Epithelial cell of prostate (primary cell): ENCODE data around the gene CYFIP1.

ENCODE experiments used
- DNase-seq: peaks from one replicate; pipeline ENCODE4 v3.0.0-alpha.2; 2011; ENCODE audit warnings: low read depth, low spot score
- H3K27ac ChIP-seq: fragments of 450-650 bp; 2 replicates; pipeline ENCODE4 v1.5.1; 2017; ENCODE audit warnings: mild to moderate bottlenecking

The CYFIP1 gene

DNA sequence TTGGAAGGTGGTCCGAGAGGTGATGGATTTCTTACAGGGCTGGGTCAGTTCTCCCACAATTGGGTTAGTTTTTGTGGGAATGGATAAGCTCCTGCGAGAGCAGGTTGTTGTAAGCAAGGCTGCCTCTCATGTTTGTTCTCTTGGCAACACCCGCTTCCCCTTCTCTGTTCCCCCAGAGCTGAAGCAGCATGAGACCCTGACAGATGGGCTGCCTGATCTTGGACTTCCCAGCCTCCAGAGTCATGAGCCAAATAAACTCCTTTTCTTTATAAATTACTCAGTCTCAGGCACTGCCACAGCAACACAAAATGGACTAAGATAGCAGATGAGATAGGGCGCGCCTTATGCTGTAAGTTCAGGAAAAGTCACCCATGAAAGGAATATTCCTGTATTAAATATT is 103.1 kb downstream of the CYFIP1 start:
- no peak overlapping the region for H3K27ac ChIP-seq
- DNase-seq = no peak

DNA sequence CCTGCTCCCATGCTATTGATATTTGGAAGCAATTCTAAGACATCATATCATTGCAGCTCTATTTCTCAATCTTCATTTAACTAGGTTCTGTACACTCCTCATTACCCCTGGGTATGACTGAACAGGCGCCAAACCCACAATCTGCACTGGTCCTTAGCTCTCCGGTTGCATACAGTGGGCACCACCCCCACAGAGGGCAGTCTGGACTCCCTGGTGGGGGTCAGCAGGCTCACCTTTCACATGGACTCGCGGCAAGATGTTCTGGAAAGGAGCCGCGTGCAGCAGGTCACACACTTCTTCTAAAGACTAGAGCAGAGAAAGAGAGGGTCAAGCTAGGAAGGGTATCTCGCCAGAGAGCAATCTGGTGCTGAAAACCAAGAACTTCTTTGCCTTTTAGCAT is 105.2 kb downstream of the CYFIP1 start:
- DNase-seq = no peak
- no peak overlapping the region for H3K27ac ChIP-seq

GRCh38 chr15:22874256-22874655 is 105.9 kb downstream of the CYFIP1 start:
- DNase-seq = no peak
- no peak overlapping the region for H3K27ac ChIP-seq

DNA sequence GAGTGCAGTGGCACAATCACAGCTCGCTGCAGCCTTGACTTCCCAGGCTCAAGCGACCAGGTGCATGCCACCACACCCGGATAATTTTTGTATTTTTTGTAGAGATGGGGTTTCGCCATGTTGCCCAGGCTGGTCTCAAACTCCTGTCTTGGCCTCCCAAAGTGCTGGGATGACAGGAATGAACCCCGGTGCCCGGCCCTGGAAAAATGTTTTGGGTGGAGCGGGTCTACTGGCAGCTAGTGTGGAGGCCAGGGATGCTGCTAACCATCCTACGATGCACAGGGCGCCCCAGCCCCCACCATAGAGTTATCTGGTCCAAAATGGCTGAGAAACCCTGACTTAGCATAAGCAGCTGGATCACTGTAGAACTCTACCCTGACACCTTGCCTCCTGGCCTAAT is 106.3 kb downstream of the CYFIP1 start:
- H3K27ac ChIP-seq = no peak overlapping the region
- no peak for DNase-seq

DNA sequence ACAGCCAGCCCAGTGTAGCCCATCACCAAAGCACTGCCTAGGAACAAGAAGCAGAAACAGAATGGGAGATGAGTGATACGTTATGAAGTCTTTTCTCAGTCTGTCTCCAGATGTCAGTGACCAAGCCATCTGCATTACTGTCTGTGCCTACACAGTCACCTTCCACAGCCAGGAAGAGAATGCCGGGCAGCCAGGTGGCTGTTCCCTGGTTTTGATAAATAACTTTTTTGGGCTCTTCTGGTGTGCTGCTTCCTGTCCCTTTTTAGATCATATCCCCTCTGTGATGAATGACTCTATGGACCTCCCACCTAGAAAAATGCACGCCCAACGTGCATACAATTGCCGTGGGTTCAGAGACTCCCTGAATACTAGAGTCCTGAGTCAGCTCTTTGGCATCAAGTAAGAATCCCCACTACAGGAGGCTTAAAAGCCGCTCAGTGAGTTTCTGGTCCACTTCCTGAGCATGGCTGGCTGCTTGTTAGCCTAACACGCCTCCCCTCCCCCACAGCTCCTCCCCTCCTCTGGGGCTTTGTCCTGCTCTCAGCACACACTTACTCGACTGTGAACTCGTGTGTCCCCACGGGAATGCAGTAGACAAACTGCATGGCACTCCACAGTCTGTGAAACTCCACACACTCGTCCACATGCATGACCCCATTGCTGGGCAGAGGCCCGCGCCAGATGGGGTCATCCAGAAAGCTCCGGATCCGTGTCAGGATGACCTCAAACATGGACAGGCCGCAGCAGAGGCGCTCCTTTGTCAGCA is 107.0 kb downstream of the CYFIP1 start:
- no peak for DNase-seq
- H3K27ac ChIP-seq = no peak overlapping the region

- no peak for DNase-seq
- no peak overlapping the region for H3K27ac ChIP-seq
Observed at GRCh38 chr15:22871481-22872086, 108.6 kb downstream of the CYFIP1 start.

DNA sequence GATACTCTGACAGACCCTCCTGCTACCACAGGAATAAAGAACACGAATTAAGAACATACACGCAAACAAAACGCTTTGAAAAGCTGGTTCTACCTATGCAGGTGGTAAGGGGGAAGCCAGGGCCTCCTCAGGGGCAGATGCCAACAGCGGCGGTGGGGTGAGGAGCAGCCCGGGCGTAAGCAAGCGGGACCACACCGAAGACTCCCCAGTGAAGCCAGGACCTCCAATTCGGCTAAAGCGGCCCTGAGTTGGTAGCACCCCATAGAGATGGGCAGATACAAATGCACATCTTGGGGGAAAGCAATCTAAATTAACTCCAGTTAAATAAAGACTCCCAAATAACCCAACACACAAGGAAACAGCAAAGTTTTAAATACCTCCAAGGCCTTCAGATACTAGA is 109.3 kb downstream of the CYFIP1 start:
- H3K27ac ChIP-seq = no peak overlapping the region
- DNase-seq = no peak

DNA sequence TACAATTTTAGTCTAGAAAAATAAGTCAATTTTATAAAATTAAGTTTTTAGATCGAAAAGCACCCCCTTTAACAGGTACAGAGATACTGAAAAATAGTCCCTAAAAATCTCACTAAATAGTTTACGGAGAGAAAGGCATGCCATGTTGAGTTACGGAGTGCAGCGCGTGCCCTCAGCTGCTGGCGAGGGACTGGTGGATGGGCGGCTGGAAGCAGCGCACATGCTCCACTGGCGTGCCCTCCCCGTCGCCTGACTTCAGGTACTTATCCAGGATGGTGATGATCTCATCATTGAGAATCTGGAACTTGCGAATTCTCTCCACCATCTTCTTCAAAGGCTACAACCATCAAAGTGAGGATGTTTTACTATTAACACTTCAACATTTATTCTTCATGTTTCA is 110.3 kb downstream of the CYFIP1 start:
- H3K27ac ChIP-seq = no peak overlapping the region
- no peak for DNase-seq

- DNase-seq = no peak
- H3K27ac ChIP-seq = no peak overlapping the region
Observed at GRCh38 chr15:22868928-22869327, 111.2 kb downstream of the CYFIP1 start.

GRCh38 chr15:22868495-22868894 is 111.7 kb downstream of the CYFIP1 start:
- DNase-seq = no peak
- no peak overlapping the region for H3K27ac ChIP-seq

- DNase-seq = no peak
- no peak overlapping the region for H3K27ac ChIP-seq
Observed at GRCh38 chr15:22867886-22868285, 112.3 kb downstream of the CYFIP1 start.

DNA sequence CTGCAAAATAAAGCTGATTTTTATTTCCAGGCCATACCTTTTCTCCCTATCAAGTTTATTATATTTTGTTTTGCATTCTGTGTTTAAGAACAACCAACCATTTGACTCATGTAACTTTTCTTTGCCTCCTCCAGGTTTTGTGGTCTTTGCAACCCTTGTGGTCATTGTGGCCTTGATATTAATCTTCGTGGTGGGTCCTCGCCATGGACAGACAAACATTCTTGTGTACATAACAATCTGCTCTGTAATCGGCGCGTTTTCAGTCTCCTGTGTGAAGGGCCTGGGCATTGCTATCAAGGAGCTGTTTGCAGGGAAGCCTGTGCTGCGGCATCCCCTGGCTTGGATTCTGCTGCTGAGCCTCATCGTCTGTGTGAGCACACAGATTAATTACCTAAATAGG is 114.1 kb downstream of the CYFIP1 start:
- no peak for DNase-seq
- no peak overlapping the region for H3K27ac ChIP-seq

DNA sequence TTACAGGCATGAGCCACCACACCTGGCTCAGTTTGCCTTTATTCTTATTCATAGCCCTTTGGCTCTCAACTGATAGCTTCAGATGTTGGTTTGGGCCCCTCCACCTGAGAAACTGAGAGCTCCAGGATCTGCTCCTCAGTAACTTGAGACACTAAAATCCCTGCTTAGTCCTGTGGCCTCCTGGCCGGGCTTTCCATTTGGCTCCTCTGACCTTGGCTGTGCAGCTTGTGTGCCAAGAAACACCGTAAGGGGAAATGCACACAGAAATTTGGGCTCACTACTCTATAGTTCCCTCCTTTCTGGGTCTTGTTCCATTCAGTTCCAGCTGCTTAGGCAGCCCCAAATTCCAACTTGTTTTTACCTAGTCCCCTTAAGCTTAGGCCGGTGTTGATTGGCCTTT is 116.8 kb downstream of the CYFIP1 start:
- no peak for DNase-seq

DNA sequence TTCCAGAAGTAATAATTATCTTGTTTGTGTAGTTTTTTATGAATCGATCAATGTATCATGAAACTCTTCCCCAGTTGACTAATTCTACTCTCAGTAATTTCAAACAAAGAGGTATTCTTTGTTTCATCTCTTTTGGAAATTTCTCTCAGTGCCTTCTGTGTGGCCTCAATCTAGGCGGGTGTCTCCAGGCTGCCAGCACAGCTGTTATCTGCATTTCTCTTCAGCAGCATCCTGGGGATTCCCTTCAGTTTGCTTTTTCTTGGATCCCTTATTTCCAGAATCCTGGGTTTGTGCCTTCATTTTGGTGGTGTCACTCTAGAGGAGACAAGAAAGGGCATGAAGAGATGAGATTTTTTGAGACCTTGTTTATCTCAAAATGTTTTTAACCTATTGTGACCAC is 119.0 kb downstream of the CYFIP1 start:
- DNase-seq = no peak
- no peak overlapping the region for H3K27ac ChIP-seq

More for the DNA sequence above, 116.8 kb downstream of the CYFIP1 start:
- H3K27ac ChIP-seq = no peak overlapping the region

DNA sequence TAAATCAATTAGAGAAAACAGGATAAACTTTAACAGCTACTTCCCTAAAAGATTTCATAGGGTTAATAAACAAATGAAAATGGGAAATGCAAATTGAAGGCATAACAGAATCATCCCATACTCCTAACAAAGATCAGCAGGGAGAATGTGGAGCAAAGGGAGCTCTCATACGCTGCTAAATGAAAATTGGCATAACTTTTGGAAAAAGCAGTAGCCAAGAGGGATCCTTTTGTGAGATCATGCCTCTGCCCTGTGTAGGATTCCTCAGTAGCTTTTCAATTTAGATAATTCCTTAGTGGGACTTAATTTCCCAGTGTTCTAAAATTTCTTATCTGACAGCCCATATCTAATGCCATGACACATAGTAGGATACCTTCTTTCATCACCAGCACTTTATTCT is 123.5 kb downstream of the CYFIP1 start:
- no peak for DNase-seq
- H3K27ac ChIP-seq = no peak overlapping the region

GRCh38 chr15:22855791-22856190 is 124.4 kb downstream of the CYFIP1 start:
- DNase-seq = no peak

GRCh38 chr15:22851513-22851912 is 128.7 kb downstream of the CYFIP1 start:
- no peak overlapping the region for H3K27ac ChIP-seq
- no peak for DNase-seq

More at GRCh38 chr15:22855791-22856190, 124.4 kb downstream of the CYFIP1 start:
- no peak overlapping the region for H3K27ac ChIP-seq

DNA sequence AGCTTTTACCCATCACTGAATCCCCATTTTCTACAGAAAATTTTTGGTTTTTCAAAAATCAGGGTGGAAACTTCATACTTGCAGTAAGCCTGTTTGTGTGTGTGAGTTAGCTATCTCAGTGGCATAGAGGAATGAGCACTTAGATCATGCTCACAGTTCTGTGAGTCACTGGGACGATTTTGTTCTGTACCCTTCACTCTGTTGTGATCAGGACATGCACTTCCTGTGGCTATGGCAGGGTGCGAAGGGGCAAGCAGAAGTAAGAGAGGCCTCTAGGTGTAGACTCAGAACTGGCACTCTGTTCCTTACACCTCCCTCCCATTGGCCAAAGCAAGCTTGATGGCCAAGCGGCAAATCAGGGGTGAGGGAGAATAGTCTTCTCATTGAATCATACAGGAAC is 130.1 kb downstream of the CYFIP1 start:
- no peak for DNase-seq

GRCh38 chr15:22846073-22846472 is 134.1 kb downstream of the CYFIP1 start:
- no peak for DNase-seq
- no peak overlapping the region for H3K27ac ChIP-seq

More for the DNA sequence above, 130.1 kb downstream of the CYFIP1 start:
- H3K27ac ChIP-seq = no peak overlapping the region

GRCh38 chr15:22845289-22845900 is 134.8 kb downstream of the CYFIP1 start:
- DNase-seq = no peak
- no peak overlapping the region for H3K27ac ChIP-seq

DNA sequence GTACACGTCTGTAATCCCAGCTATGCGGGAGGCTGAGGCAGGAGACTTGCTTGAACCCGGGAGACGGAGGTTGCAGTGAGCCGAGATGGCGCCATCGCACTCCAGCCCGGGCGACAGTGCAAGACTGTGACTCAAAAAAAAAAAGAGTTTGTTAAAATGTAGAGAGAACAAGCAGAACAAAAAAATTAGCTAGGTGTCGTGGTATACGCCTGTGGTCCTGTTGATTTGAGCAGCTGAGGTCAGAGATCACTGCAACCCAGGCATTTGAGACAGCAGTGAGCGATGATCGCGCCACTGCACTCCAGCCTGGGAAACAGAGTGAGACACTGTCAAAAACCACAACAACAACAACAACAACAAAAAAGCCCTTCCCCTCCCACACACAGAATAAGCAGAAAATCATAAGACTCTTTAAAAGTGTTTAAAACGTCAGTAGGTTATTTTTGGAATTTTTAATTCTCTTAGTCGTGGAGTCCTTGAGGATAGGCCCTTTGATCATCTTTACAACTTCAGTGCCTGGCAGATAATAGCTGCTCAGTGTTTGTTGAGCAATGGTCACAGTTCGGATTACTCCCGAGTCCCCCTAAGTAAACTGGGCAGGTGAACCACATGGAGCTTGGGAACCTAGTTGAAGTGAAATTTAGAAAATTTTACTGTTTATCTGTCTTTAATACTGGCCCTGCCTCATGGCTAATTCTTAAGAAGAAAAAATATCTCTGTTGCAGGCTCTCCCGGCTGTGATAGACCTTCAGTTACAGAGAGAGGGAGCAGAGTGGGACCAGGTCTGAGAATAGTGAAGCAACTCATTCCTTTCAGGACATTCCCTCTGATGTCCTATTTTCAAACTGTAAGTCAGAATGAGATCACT is 135.5 kb downstream of the CYFIP1 start:
- DNase-seq = no peak

More for the DNA sequence above, 135.5 kb downstream of the CYFIP1 start:
- no peak overlapping the region for H3K27ac ChIP-seq
